ENCODE data around the gene AKAP12. TPM values are rescaled to one million over a fixed set of nuclear protein-coding genes. Genes with fewer than 3 reads are reported as not detected.

AKAP12 gene
- total and polyA plus RNA-seq, 2 experiments from 2014 or later, result 90.1 to 137 TPM

DNA sequence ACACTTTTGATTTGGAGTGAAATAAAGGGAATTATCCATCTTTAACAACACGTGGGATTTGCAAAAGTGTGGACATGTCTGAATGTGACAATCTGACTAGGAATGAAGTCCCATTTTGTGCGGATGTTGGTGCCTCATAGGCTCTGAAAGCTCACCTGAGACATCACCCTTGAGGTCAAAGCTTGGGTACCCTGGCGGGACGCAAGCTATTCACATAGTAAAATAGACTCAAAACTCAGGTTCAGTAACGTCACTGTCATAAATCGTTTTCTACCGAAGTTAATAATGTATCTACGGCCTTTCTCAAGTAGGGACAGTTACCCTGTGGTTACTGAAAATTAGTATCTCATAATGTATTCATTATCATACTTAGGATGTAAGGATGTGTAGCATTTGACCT, 61.8 kb downstream of the AKAP12 start:
- H4K20me1 ChIP-seq (replicated peaks; ENCODE audit: insufficient read depth), result peaks cover 5% of the 10 kb centered on the region
- no peak overlapping the region for H3K4me3 Mint-ChIP-seq
- H3F3A ChIP-seq (replicated peaks; ENCODE audit: low read depth), result no peaks in the 10 kb centered on the region
- no peaks in the 10 kb centered on the region for H3K9me3 Mint-ChIP-seq
- ATAC-seq, result no peak
- H3K79me2 ChIP-seq (replicated peaks; ENCODE audit: insufficient read depth), result peaks cover 56% of the 10 kb centered on the region
- H3K4me3 ChIP-seq, result no peak overlapping the region
- no peaks in the 10 kb centered on the region for H3K27me3 ChIP-seq (ENCODE audit: insufficient read depth)
- TF ChIP-seq NANOG (IDR thresholded peaks at IDR 0.05; ENCODE audit: borderline replicate concordance), result no peak
- no peaks in the 10 kb centered on the region for H3K4me1 ChIP-seq (ENCODE audit: insufficient read depth)
- no peaks in the 10 kb centered on the region for H3K9me2 ChIP-seq (ENCODE audit: insufficient read depth)
- H3K4me2 ChIP-seq, result no peak overlapping the region
- H3K27ac Mint-ChIP-seq, result no peak overlapping the region
- no peak for DNase-seq (ENCODE audit: low spot score)
- no peaks in the 10 kb centered on the region for H3K27me3 Mint-ChIP-seq (ENCODE audit: insufficient read depth, low read depth, poor library complexity)
- H3K4me1 Mint-ChIP-seq, result peaks cover 17% of the 10 kb centered on the region
- no peak overlapping the region for H2AFZ ChIP-seq
- no peak overlapping the region for H3K27ac ChIP-seq (ENCODE audit: low read depth)
- no peaks in the 10 kb centered on the region for H3K36me3 Mint-ChIP-seq (ENCODE audit: low read depth)
- no peaks in the 10 kb centered on the region for H3K36me3 ChIP-seq (ENCODE audit: insufficient read depth)

DNA sequence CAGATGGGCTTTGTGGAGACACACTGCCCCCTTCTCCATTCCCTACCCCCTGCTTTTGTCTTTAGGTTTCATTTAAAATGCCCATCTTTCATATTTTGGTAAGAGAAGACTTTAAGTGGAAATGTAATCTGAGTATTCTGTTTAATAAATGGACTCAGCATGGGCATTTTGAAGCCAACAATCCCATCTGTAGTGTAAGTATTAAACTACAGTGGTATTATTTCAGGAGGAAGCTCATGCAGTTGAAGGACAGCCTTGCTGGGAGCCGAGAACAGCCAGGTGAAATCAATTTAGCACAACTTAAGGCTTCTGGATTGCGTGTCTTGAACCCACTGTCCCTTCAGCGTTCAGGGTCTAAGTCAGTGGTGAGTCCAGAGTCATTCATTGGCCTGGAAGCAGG, 63.5 kb downstream of the AKAP12 start:
- peaks cover 5% of the 10 kb centered on the region for H4K20me1 ChIP-seq (replicated peaks; ENCODE audit: insufficient read depth)
- DNase-seq (ENCODE audit: low spot score) (no peak), ATAC-seq (no peak)
- Mint-ChIP-seq H3K9me3 (no peaks in the 10 kb centered on the region), H3K4me3 (no peak overlapping the region), H3K4me1 (peaks cover 23% of the 10 kb centered on the region), H3K27me3 (ENCODE audit: insufficient read depth, low read depth, poor library complexity) (peaks cover 3% of the 10 kb centered on the region), H3K27ac (no peak overlapping the region), H3K36me3 (ENCODE audit: low read depth) (no peaks in the 10 kb centered on the region)
- H3K79me2 ChIP-seq (replicated peaks; ENCODE audit: insufficient read depth), result peaks cover 49% of the 10 kb centered on the region
- H3K4me2 ChIP-seq, result no peak overlapping the region
- H3K9me2 ChIP-seq (ENCODE audit: insufficient read depth), result no peaks in the 10 kb centered on the region
- H2AFZ ChIP-seq, result no peak overlapping the region
- no peaks in the 10 kb centered on the region for H3K36me3 ChIP-seq (ENCODE audit: insufficient read depth)
- no peaks in the 10 kb centered on the region for H3K4me1 ChIP-seq (ENCODE audit: insufficient read depth)
- H3K4me3 ChIP-seq, result no peak overlapping the region
- no peaks in the 10 kb centered on the region for H3K27me3 ChIP-seq (ENCODE audit: insufficient read depth)
- H3K27ac ChIP-seq (ENCODE audit: low read depth), result no peak overlapping the region
- H3F3A ChIP-seq (replicated peaks; ENCODE audit: low read depth), result no peaks in the 10 kb centered on the region
- TF ChIP-seq EZH2 (IDR thresholded peaks at IDR 0.05; ENCODE audit: low read depth, unreplicated experiment), result no peak
- no peak for TF ChIP-seq POLR2AphosphoS5 (IDR thresholded peaks at IDR 0.05; ENCODE audit: low read depth)
- TF ChIP-seq, protein P1, sequence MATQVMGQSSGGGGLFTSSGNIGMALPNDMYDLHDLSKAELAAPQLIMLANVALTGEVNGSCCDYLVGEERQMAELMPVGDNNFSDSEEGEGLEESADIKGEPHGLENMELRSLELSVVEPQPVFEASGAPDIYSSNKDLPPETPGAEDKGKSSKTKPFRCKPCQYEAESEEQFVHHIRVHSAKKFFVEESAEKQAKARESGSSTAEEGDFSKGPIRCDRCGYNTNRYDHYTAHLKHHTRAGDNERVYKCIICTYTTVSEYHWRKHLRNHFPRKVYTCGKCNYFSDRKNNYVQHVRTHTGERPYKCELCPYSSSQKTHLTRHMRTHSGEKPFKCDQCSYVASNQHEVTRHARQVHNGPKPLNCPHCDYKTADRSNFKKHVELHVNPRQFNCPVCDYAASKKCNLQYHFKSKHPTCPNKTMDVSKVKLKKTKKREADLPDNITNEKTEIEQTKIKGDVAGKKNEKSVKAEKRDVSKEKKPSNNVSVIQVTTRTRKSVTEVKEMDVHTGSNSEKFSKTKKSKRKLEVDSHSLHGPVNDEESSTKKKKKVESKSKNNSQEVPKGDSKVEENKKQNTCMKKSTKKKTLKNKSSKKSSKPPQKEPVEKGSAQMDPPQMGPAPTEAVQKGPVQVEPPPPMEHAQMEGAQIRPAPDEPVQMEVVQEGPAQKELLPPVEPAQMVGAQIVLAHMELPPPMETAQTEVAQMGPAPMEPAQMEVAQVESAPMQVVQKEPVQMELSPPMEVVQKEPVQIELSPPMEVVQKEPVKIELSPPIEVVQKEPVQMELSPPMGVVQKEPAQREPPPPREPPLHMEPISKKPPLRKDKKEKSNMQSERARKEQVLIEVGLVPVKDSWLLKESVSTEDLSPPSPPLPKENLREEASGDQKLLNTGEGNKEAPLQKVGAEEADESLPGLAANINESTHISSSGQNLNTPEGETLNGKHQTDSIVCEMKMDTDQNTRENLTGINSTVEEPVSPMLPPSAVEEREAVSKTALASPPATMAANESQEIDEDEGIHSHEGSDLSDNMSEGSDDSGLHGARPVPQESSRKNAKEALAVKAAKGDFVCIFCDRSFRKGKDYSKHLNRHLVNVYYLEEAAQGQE (IDR thresholded peaks at IDR 0.05; ENCODE audit: unreplicated experiment), result no peak
- TF ChIP-seq, protein P2, sequence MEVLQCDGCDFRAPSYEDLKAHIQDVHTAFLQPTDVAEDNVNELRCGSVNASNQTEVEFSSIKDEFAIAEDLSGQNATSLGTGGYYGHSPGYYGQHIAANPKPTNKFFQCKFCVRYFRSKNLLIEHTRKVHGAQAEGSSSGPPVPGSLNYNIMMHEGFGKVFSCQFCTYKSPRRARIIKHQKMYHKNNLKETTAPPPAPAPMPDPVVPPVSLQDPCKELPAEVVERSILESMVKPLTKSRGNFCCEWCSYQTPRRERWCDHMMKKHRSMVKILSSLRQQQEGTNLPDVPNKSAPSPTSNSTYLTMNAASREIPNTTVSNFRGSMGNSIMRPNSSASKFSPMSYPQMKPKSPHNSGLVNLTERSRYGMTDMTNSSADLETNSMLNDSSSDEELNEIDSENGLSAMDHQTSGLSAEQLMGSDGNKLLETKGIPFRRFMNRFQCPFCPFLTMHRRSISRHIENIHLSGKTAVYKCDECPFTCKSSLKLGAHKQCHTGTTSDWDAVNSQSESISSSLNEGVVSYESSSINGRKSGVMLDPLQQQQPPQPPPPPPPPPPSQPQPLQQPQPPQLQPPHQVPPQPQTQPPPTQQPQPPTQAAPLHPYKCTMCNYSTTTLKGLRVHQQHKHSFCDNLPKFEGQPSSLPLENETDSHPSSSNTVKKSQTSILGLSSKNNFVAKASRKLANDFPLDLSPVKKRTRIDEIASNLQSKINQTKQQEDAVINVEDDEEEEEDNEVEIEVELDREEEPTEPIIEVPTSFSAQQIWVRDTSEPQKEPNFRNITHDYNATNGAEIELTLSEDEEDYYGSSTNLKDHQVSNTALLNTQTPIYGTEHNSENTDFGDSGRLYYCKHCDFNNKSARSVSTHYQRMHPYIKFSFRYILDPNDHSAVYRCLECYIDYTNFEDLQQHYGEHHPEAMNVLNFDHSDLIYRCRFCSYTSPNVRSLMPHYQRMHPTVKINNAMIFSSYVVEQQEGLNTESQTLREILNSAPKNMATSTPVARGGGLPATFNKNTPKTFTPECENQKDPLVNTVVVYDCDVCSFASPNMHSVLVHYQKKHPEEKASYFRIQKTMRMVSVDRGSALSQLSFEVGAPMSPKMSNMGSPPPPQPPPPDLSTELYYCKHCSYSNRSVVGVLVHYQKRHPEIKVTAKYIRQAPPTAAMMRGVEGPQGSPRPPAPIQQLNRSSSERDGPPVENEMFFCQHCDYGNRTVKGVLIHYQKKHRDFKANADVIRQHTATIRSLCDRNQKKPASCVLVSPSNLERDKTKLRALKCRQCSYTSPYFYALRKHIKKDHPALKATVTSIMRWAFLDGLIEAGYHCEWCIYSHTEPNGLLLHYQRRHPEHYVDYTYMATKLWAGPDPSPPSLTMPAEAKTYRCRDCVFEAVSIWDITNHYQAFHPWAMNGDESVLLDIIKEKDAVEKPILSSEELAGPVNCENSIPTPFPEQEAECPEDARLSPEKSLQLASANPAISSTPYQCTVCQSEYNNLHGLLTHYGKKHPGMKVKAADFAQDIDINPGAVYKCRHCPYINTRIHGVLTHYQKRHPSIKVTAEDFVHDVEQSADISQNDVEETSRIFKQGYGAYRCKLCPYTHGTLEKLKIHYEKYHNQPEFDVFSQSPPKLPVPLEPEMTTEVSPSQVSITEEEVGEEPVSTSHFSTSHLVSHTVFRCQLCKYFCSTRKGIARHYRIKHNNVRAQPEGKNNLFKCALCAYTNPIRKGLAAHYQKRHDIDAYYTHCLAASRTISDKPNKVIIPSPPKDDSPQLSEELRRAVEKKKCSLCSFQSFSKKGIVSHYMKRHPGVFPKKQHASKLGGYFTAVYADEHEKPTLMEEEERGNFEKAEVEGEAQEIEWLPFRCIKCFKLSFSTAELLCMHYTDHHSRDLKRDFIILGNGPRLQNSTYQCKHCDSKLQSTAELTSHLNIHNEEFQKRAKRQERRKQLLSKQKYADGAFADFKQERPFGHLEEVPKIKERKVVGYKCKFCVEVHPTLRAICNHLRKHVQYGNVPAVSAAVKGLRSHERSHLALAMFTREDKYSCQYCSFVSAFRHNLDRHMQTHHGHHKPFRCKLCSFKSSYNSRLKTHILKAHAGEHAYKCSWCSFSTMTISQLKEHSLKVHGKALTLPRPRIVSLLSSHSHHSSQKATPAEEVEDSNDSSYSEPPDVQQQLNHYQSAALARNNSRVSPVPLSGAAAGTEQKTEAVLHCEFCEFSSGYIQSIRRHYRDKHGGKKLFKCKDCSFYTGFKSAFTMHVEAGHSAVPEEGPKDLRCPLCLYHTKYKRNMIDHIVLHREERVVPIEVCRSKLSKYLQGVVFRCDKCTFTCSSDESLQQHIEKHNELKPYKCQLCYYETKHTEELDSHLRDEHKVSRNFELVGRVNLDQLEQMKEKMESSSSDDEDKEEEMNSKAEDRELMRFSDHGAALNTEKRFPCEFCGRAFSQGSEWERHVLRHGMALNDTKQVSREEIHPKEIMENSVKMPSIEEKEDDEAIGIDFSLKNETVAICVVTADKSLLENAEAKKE (CRISPR knock-in tag; IDR thresholded peaks at IDR 0.05), result no peak
- TF ChIP-seq, protein P3, sequence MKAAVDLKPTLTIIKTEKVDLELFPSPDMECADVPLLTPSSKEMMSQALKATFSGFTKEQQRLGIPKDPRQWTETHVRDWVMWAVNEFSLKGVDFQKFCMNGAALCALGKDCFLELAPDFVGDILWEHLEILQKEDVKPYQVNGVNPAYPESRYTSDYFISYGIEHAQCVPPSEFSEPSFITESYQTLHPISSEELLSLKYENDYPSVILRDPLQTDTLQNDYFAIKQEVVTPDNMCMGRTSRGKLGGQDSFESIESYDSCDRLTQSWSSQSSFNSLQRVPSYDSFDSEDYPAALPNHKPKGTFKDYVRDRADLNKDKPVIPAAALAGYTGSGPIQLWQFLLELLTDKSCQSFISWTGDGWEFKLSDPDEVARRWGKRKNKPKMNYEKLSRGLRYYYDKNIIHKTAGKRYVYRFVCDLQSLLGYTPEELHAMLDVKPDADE (IDR thresholded peaks at IDR 0.05), result no peak
- no peak for TF ChIP-seq JUNB (IDR thresholded peaks at IDR 0.05; ENCODE audit: unreplicated experiment)
- no peak for TF ChIP-seq STAT1 (IDR thresholded peaks at IDR 0.05; ENCODE audit: unreplicated experiment)
- TF ChIP-seq, protein P4, sequence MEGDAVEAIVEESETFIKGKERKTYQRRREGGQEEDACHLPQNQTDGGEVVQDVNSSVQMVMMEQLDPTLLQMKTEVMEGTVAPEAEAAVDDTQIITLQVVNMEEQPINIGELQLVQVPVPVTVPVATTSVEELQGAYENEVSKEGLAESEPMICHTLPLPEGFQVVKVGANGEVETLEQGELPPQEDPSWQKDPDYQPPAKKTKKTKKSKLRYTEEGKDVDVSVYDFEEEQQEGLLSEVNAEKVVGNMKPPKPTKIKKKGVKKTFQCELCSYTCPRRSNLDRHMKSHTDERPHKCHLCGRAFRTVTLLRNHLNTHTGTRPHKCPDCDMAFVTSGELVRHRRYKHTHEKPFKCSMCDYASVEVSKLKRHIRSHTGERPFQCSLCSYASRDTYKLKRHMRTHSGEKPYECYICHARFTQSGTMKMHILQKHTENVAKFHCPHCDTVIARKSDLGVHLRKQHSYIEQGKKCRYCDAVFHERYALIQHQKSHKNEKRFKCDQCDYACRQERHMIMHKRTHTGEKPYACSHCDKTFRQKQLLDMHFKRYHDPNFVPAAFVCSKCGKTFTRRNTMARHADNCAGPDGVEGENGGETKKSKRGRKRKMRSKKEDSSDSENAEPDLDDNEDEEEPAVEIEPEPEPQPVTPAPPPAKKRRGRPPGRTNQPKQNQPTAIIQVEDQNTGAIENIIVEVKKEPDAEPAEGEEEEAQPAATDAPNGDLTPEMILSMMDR (conservative IDR thresholded peaks at IDR 0.05; ENCODE audit: low read depth in 2 of 2), result no peak
- TF ChIP-seq ZNF331 (CRISPR knock-in tag; IDR thresholded peaks at IDR 0.05; ENCODE audit: low read depth), result no peak

Data from GM23338 (cell line).